ENCODE data around the gene EVL.

DNA sequence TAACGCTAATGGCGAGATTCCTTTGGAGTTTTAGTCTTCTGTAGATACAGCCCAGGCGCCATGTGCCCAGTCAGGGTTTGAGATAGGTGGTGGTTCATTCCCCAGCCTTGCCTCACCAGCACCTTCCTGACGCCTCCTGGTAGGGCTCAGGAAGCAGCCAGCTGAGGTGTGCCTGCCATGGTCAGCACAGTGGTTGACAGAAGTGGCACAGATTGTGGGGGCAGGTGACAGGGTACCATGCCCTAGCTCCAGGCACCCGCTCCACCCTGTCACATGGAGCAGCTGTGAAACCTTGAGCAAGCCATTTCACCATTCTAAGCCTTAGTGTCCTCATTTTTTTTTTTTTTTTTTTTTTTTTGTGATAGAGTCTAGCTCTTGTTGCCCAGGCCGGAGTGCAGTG is 45.6 kb downstream of the EVL start:
- TF ChIP-seq CTCF (IDR thresholded peaks at IDR 0.05) (no peak), POLR2A (IDR thresholded peaks at IDR 0.05) (no peak)
